NCI-H146 treated with DMSO at 0.1 percent for 48 hours (cell line): Measurements from ENCODE around the gene GPR179.

Experiments used
- DNase-seq: peaks from one replicate; lab custom pipeline; 2025; ENCODE audit not compliant: unreplicated experiment; lab: John Stamatoyannopoulos, UW

Gene GPR179

GRCh38 chr17:38342886-38343607 lies 709 bp downstream of the GPR179 start:
- DNase-seq: no peak

- DNase-seq: peak; percentile 89
Observed at GRCh38 chr17:38341035-38341721, 2.6 kb downstream of the GPR179 start.

GRCh38 chr17:38339891-38340290 lies 3.9 kb downstream of the GPR179 start:
- DNase-seq: no peak

GRCh38 chr17:38338535-38338934 lies 5.2 kb downstream of the GPR179 start:
- DNase-seq: no peak

GRCh38 chr17:38338053-38338452 lies 5.7 kb downstream of the GPR179 start:
- no peak for DNase-seq

GRCh38 chr17:38336838-38337237 lies 6.9 kb downstream of the GPR179 start:
- DNase-seq: no peak

GRCh38 chr17:38334480-38335364 lies 9.0 kb downstream of the GPR179 start:
- DNase-seq: no peak

- DNase-seq: no peak
Observed at GRCh38 chr17:38333635-38334295, 10.0 kb downstream of the GPR179 start.

GRCh38 chr17:38332735-38333134 lies 11.0 kb downstream of the GPR179 start:
- no peak for DNase-seq

GRCh38 chr17:38330941-38331411 lies 12.8 kb downstream of the GPR179 start:
- no peak for DNase-seq

GRCh38 chr17:38329808-38330730 lies 13.7 kb downstream of the GPR179 start:
- DNase-seq: no peak

GRCh38 chr17:38329284-38329683 lies 14.5 kb downstream of the GPR179 start:
- DNase-seq: no peak

GRCh38 chr17:38328620-38329019 lies 15.1 kb downstream of the GPR179 start:
- peak; percentile 45 for DNase-seq

GRCh38 chr17:38327936-38328335 lies 15.8 kb downstream of the GPR179 start:
- DNase-seq: no peak

GRCh38 chr17:38326996-38327792 lies 16.6 kb downstream of the GPR179 start:
- DNase-seq: no peak

GRCh38 chr17:38325221-38325851 lies 18.4 kb downstream of the GPR179 start:
- DNase-seq: no peak

- DNase-seq: no peak
Observed at GRCh38 chr17:38324772-38325171, 19.0 kb downstream of the GPR179 start.

GRCh38 chr17:38324141-38324697 lies 19.5 kb downstream of the GPR179 start:
- DNase-seq: no peak
